Measurements from ENCODE around the gene WDR33. TPM values are rescaled to one million over a fixed set of nuclear protein-coding genes. Genes with fewer than 3 reads are reported as not detected.
A peak's percentile ranks its signal among the peaks of the same experiment; 100 is the strongest.

WDR33 gene
- total RNA-seq, 1 experiment from 2014 or later: 26.4 TPM

DNA sequence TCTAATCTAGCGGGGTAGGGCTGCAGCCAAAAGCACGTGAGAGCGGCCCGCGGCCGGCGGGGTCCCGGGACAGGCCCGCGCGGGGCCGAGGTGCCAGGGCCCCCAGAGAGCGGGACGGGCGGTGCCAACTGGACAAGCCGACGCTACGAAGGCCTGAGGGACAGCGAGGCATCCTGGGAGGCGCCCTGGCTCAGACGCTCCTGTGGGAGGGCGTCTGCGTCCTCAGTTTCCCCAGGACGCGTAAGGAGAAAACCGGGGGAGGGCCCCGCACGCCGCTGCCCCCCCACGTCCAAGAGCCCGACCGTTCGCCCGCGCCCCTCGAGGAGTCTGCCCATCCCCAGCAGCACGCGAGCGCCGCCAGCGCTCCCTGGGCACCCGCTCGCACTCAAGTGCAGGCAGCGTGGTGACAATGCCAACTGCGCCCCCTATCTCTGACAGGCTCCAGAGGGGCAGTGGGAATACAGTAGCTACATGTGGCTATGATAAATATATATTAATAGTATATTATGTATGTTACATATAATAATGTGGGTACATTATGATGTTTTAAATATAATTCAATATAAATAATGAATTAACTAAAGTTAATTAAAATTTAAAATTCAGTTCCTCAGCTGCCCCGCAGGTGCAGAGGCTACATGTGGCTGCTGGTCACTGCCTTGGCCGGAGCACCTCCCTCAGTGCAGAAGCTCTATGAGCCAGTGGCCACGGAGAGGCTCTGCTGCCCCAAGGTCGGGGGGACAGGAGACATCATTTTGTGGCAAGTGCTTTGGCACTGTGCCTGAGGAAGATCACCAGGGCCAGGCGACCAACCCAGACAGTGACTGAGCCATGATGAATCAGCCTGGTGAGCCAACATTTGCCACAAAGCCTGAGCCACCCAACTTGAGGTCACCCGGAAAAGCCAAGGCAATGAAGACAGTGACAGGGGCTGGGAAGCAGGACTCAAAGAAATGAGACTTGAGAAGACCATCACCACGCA is 115.2 kb downstream of the WDR33 start:
- peak; percentile 81 for DNase-seq (ENCODE audit: low read depth)

DNA sequence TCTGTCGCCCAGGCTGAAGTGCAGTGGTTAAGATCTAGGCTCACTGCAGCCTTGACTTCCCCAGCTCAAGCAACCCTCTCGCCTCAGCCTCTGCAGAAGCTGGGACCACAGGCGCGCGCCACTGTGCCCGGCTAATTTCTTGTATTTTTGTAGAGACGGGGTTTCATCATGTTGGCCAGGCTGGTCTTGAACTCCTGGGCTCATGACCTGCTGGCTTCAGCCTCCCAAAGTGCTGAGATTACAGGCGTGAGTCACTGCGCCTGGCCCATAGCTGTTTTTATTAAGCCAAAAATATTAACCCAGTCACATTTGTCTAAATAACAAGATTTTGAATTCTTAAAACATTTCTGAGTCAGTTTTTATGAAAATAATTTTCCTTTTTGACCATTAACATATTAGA is 116.0 kb downstream of the WDR33 start:
- no peak for DNase-seq (ENCODE audit: low read depth)

- no peak for DNase-seq (ENCODE audit: low read depth)
Observed at GRCh38 chr2:127690696-127691095, 120.3 kb downstream of the WDR33 start.

DNA sequence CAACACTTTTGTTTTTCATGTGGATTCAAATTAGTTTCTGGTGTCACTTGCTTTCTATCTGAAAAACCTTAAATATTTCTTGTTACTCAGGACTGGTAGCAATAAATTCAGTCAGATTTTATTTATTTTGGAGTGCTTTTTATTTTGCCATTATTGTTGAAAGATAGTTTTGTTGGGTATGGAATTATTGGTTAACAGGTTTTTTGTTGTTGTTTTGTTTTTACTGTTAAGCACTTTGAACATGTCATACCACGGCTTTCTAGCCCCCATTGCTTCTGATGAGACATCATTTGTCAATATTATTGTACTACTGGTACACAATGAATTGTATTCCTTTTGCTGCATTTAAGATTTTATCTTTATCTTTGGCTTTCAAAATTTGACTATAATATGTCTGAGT is 122.6 kb downstream of the WDR33 start:
- DNase-seq (ENCODE audit: low read depth): no peak

DNA sequence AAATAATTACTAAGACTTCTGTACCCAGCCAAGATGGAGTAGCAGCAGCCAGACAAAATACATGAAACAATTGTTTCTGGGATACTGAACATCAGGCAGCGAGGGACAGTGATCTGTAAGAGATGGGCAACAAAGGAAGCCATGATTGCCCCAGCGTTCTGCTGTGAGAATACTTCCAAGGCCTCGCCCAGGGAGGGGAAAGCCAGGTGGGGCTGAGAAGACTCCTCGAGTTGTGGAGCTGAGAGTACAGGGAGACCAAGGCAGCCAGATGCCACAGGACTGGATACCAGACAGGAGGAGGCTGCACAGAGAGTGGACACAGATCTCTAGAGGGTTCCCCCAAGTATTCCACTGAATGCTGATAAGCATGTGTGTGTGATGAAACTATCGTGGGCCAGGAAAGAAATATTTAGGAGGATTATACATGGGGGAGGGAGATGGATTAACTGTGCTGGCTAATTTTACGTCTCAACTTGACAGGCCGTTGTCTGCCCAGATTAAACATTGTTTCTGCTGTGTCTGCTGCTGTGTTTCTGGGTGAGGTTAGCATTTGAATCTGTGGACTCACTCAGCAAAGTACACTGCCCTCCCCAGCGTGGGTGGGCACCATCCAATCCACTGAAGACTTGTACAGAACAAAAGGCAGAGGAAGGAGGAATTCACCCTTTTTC is 125.4 kb downstream of the WDR33 start:
- no peak for DNase-seq (ENCODE audit: low read depth)

DNA sequence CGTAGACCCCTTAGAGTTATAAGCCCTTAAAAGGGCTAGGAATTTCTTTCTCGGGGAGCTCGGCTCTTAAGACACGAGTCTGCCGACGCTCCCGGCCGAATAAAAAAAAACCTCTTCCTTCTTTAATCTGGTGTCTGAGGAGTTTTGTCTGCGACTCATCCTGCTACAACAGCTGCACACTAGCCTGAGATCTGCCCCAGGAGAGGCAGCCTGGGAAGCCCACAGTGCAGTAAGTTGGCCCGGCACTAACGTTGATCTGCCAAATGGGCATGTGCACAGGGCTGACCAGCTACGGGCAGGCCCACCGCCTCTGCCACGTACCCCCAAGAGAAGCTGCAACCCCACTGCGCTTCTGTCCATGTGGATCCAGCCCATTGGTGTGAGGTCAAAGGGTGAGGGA is 127.2 kb downstream of the WDR33 start:
- no peak for DNase-seq (ENCODE audit: low read depth)

DNA sequence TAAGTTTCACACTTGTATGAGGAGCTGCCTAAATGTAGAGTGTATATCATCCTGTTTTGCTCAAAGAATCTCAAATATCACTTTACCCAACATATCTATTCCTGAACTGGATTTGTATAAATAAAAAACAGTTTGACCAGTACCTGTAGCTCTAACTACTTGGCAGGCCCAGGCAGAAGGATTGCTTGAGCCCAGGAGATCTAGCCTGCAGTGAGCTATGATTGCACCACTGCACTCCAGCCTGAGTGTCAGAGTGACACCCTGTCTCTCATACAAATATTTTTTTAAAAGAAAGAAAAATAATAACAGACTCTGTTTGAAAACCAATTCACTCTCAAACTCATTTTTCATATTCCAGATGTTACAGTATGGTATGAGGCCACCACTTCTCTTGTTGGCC is 127.9 kb downstream of the WDR33 start:
- DNase-seq (ENCODE audit: low read depth): no peak

DNA sequence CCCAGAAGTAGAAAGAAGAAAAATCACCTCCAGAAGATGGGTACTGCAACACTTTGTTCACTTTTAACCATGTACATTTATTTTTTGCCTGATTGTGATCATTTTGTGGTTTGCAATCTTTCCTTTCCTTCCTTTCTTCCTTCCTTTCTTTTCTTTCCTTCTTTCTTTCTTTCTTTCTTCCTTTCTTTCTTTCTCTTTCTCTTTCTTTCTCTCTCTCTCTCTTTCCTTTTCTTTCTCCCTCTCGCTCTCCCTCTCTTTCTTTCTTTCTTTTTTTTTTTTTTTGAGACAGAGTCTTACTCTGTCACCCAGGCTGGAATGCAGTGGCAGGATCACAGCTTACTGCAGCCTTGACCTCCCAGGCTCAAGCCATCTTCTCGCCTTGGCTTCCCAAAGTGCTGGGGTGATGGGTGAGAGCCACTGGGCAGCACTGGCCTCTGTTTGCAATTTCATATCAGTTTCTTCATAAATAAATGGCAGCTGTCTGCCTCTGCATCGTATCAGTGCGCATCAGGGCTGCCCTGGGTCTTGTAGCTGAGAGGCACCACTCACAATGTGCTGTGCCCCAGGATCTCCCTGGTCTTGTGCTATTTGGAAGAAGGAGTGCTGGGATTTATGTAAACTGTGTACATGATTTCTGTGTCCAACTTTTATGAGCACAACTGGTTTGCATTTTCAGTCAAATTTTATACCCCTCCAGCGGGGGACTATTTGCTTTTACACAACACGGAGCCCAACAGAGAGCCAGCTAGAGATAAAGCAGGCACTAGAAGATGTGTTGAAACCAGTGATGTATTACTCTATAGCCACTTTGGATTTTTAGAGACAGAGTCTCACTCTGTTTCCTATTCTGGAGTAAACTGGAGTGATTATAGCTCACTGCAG is 128.8 kb downstream of the WDR33 start:
- DNase-seq (ENCODE audit: low read depth): no peak

- DNase-seq (ENCODE audit: low read depth): peak; percentile 28
Observed at GRCh38 chr2:127681288-127681804, 129.6 kb downstream of the WDR33 start.

- no peak for DNase-seq (ENCODE audit: low read depth)
Observed at GRCh38 chr2:127680706-127681287, 130.2 kb downstream of the WDR33 start.

DNA sequence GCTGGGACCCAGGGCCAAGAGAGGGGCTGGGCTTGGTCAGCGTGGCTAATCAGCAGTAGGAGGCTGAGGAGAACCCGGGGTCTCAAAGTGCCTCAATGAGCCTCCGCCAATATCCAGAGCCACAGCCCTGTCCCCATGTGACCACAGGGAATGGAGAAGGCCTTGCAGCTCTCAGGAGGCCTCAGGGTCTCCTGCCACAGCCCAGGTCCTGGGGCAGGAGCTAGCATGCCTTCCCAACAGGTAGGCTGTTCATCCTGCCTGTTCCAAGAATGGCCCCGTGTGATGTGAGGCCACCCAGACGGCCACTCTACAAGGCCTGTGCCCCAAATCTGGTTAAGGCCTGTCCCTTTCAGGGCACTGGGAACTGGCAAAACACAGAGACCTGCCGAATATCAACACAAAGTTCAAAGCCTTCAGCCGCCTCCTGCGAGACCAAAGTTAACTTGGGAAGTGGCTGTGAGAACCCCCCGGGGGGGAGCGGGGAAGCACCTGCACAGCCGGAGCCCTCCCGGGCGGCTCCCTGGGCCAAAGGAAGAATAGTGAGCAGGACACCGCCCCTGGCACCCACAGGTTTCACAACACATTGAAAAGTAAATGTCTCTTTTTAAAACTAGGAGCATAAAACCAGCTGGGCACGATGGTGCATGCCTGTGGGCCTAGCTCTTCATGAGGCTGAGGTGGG is 131.2 kb downstream of the WDR33 start:
- DNase-seq (ENCODE audit: low read depth): no peak

DNA sequence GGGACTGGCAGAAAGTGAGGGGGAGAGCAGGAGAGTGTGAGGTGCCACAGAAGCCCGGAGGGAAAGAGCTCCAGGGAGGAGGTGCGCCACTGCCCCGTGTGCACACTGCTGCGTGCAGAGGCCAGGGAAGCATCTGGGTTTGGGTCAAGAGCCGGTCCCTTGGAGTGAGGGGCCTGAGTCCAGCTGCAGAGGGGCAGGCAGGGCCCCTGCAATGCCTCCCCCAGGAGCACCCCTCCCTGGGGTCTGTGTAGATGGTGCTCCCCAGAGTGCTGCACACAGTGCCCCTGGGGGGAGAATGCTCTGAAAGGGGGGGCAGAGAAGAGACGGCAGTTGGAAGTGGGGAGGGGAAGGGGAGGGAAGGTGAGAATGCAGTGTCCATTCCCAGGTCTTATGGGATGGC is 132.0 kb downstream of the WDR33 start:
- no peak for DNase-seq (ENCODE audit: low read depth)

GRCh38 chr2:127678531-127678930 is 132.4 kb downstream of the WDR33 start:
- no peak for DNase-seq (ENCODE audit: low read depth)

- DNase-seq (ENCODE audit: low read depth): no peak
Observed at GRCh38 chr2:127676906-127677305, 134.1 kb downstream of the WDR33 start.

DNA sequence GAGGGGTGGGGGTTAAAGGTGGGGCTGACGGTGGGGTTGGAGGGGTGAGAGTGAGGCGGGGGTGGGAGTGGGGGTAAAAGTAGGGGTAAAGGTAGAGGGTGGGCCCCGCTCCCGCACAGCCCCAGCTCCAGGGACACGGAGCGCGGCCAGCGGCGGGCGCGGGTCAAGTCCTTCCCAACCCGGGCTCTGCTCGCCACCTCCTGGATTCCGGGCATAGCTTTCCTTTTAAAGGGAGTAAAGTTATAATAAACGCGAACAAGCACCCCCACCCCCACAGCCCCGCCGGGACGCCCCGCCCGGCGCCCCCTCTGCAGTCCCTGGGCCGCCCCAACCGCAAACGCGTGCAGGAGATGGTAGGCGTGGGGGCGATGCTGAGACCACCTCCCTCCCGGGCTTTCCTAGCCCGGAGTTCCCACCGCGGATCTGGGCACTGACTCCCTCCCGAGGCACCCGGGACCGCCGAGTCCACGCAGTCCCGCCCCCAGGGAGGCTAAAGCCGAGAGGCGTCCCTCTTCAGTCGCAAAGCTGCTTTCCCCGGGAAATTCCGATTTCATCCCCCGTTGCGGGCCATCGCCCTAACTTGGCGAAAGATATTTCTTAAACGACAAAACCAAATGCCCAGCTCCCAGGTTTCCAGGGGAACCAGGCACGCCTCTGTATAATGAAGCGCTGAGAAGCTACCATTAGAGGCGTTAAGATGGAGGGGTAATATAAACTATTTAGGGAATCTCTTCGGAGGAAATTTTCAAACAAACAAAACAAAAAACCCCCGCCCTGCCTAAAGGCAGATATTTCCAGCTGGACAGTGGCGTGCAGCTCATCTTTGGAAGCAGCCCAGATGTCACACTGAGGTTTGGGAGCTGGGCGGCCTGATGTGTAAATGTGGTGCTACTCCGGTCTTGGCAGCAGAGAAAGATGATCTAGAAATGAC is 135.4 kb downstream of the WDR33 start, which contains the start of gene LIMS2:
Gene LIMS2, minus strand, starts transcription at position 200 of the 931 bp plus-strand sequence. CDS start 506 bp downstream, outside the sequence.
- peak; percentile 67 for DNase-seq (ENCODE audit: low read depth)

GRCh38 chr2:127674241-127675209 is 136.4 kb downstream of the WDR33 start:
- no peak for DNase-seq (ENCODE audit: low read depth)

DNA sequence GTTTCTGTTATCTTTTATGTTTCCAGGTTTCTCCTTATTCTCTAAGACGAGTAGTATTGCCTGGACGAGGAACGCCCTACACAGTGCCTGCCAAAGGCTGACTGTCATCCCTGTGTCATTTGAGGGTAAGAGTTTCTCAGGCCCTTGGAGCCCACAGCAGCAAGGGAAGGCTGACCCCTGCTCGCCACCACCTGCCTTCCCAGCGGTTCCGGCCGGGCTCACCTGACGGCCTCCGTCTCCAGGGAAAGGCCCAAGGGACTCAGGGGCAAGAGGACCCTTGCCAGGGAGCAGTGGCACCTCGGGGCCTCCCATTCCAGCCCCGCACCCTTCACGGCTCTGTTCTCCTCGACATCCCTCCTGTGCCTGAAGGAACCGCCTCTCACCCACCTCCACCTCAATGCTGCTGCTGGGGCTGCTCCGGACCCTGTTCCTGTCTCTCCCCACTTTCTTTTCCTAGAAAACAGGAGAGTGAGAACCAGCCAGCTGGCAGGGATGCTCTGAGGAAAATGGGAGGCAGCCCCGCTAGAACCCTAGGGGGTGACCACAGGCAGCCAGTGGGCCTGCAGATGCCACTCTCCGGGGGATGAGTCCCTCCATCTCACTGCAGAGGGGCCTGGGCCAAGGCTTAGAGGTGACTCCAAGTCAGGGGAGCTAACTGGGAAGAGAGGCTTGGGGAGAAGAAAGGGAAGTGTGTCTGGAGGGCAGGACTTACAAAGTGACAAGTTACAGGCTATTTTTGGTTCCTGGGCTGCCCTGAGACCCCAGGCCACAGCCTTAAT is 137.5 kb downstream of the WDR33 start:
- DNase-seq (ENCODE audit: low read depth): no peak

All from M059J (cell line).